ENCODE data around the gene OSBPL9. TPM values are rescaled to one million over a fixed set of nuclear protein-coding genes. Genes with fewer than 3 reads are reported as not detected.

The OSBPL9 gene
- total and polyA plus RNA-seq, 9 of the 15 experiments (the other 6 are each of a cell fraction or from before 2014, with no cell fraction given), result 43.9 to 217 (median 170) TPM

- Histone ChIP-seq H3K9me3 (replicated peaks; ENCODE audit: control insufficient read depth, insufficient read depth, low read depth, low read length) (no peaks in the 10 kb centered on the region), H3K4me1 (replicated peaks in 1 of 2; ENCODE audit: control insufficient read depth in 2 of 2, insufficient read depth in 2 of 2, low read length in 2 of 2) (no peaks in the 10 kb centered on the region), H3K27ac (ENCODE audit: extremely low read depth, low read depth, low read length) (no peak overlapping the region), H3K4me3 (no peak overlapping the region), H2AFZ (ENCODE audit: low read depth, low read length) (no peak overlapping the region), H3K27me3 (ENCODE audit: control insufficient read depth in 2 of 2, insufficient read depth in 2 of 2, low read length in 2 of 2) (no peaks in the 10 kb centered on the region), H3K9me1 (ENCODE audit: control insufficient read depth, insufficient read depth, low read length) (no peaks in the 10 kb centered on the region), H3K4me2 (ENCODE audit: insufficient read depth, low read length) (no peak overlapping the region), H3K9ac (ENCODE audit: insufficient read depth in 1 of 2, low read depth in 2 of 2, low read length in 2 of 2) (no peak overlapping the region), H3K36me3 (ENCODE audit: control insufficient read depth, insufficient read depth, low read length) (peaks cover 81% of the 10 kb centered on the region), H4K20me1 (replicated peaks; ENCODE audit: control insufficient read depth, insufficient read depth, low read length) (no peaks in the 10 kb centered on the region), H3K79me2 (ENCODE audit: control insufficient read depth, insufficient read depth, low read length) (peaks cover 2% of the 10 kb centered on the region; the same call in 1 of the 3 replicates)
- BruUV-seq (replicated peaks), result no TSS peak
- POLR2A ChIA-PET, result interaction anchor here (1.1 kb wide), 1 partner anchor 12 kb away, joined by 4 read pairs; no protein-coding TSS in a partner anchor
- in situ Hi-C loops (cut with MboI), result no loop called here
- DNase-seq (ENCODE audit: extremely low read depth in 1 of 4, low spot score in 3 of 4), result no peak
- 93% methylated on average over 3 of the region's 3 CpGs for WGBS (ENCODE audit: insufficient coverage, low coverage, missing lambda C conversion rate)
- no peak for FAIRE-seq
- intact Hi-C loops (cut with micrococcal nuclease), result no loop called here
- CTCF ChIA-PET (ENCODE audit: low intra/inter-chr PET ratio), result no interaction called here
- no peak for ATAC-seq
- TF ChIP-seq, protein P1, sequence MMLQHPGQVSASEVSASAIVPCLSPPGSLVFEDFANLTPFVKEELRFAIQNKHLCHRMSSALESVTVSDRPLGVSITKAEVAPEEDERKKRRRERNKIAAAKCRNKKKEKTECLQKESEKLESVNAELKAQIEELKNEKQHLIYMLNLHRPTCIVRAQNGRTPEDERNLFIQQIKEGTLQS (IDR thresholded peaks at IDR 0.05), result peak; percentile 60
- TF ChIP-seq, protein P1 (CRISPR knock-in tag; conservative IDR thresholded peaks at IDR 0.05), result no peak
- no peak for TF ChIP-seq ZBTB40 (IDR thresholded peaks at IDR 0.05)
- TF ChIP-seq ZBTB40 (CRISPR knock-in tag; IDR thresholded peaks at IDR 0.05), result no peak
- TF ChIP-seq CEBPB (tag; IDR thresholded peaks at IDR 0.05), result peak; percentile 52
- 0 out of 2 replicates have a peak, but pooled peaks have one; percentile 9 for TF ChIP-seq POLR2H (tag; IDR thresholded peaks at IDR 0.05; ENCODE audit: low read depth)
- no peak for TF ChIP-seq CEBPG (CRISPR knock-in tag; IDR thresholded peaks at IDR 0.05)
- TF ChIP-seq CEBPG (tag; conservative IDR thresholded peaks at IDR 0.05 in 1 of 2, IDR thresholded peaks at IDR 0.05 in 1 of 2), result peak; percentile 58 to 72
These were observed 164.0 kb downstream of the OSBPL9 start for GRCh38 chr1:51780927-51781326.
